ENCODE measurements around the gene DNAH3. TPM values are rescaled to one million over a fixed set of nuclear protein-coding genes. Genes with fewer than 3 reads are reported as not detected.

Gene DNAH3
- total and polyA plus RNA-seq, 2 of the 8 experiments (the other 6 are each of a cell fraction or from before 2014, with no cell fraction given) = 0.57 to 0.71 TPM

GRCh38 chr16:21157632-21158031 is 7.0 kb upstream of the DNAH3 start (continued):
- no peak for TF ChIP-seq SP1 (IDR thresholded peaks at IDR 0.05; ENCODE audit: low read depth, low read length)

All from H1 (cell line).